NB4 (cell line): ENCODE data around the gene FCSK.

Experiments used
- CTCF ChIP-seq: IDR thresholded peaks from one replicate; pipeline ENCODE4 v1.5.1; 2012; ENCODE audit warnings: low read depth, low read length
- MAX ChIP-seq: IDR thresholded peaks from 2 replicates; pipeline ENCODE4 v1.6.1; 2011; ENCODE audit warnings: low read depth, low read length
- MYC ChIP-seq: IDR thresholded peaks from 2 replicates; pipeline ENCODE4 v1.6.1; 2011; ENCODE audit warnings: low read depth, low read length
- POLR2A ChIP-seq: IDR thresholded peaks from 2 replicates; pipeline ENCODE4 v1.6.1; 2011; ENCODE audit warnings: mild to moderate bottlenecking; ENCODE audit not compliant: insufficient read length; ENCODE audit errors: extremely low read depth

GRCh38 chr16:70421473-70422311 is 32.7 kb upstream of the FCSK start:
- TF ChIP-seq CTCF (no peak), POLR2A (no peak), MYC (no peak), MAX (no peak)
